Gastrocnemius medialis (tissue), 4 donors: ENCODE results near the gene KCNC4. TPM values are rescaled to one million over a fixed set of nuclear protein-coding genes. Genes with fewer than 3 reads are reported as not detected.

Source experiments
- ATAC-seq, 2 donors: fragments of 150-250 bp; one replicate each; pipeline ENCODE4 v1.9.1; 2016
- DNase-seq, 2 donors: peaks; one replicate each; pipeline ENCODE4 v3.0.0-alpha.2; 2019
- H3K27ac ChIP-seq, 4 donors: fragments of 200-600 bp; sonication (generic); 1 replicate in 1 of 4; 2 replicates in 3 of 4; pipeline ENCODE4 v1.5.1; 2016 to 2018; ENCODE audit warnings: mild to moderate bottlenecking in 2 of 4, moderate library complexity in 1 of 4
- H3K27me3 ChIP-seq, 3 donors: fragments of 200-600 bp; sonication (generic) in 2 of 3; 1 replicate in 1 of 3; 2 replicates in 2 of 3; pipeline versions ENCODE4 v1.5.1 to v1.6.0; 2016 to 2019; ENCODE audit warnings: mild to moderate bottlenecking in 1 of 3, moderate library complexity in 1 of 3
- H3K36me3 ChIP-seq, 2 donors: fragments of 200-600 bp; sonication (generic) in 1 of 2; one replicate each; pipeline ENCODE4 v1.5.1; 2017 to 2018
- H3K4me1 ChIP-seq, 2 donors: fragments of 200-600 bp; sonication (generic) in 1 of 2; one replicate each; pipeline ENCODE4 v1.5.1; 2016 to 2017; ENCODE audit warnings: mild to moderate bottlenecking in 2 of 2
- H3K4me3 ChIP-seq, 4 donors: fragments of 200-600 bp; sonication (generic) in 3 of 4; 1 replicate in 1 of 4; 2 replicates in 3 of 4; pipeline ENCODE4 v1.5.1; 2016 to 2019; ENCODE audit warnings: mild to moderate bottlenecking in 2 of 4
- H3K9me3 ChIP-seq, 3 donors: fragments of 200-600 bp; sonication (generic) in 2 of 3; 1 replicate in 1 of 3; 2 replicates in 2 of 3; pipeline ENCODE4 v1.5.1; 2016 to 2019
- POLR2A ChIP-seq, 2 donors: fragments of 450-650 bp; IDR thresholded peaks; one replicate each; pipeline ENCODE4 v1.6.1; 2017; ENCODE audit warnings: antibody characterized with exemption in 2 of 2, mild to moderate bottlenecking in 2 of 2, moderate library complexity in 2 of 2
- in situ Hi-C, 4 donors: fragments of 200-750 bp; cut with MboI; loops; one replicate each; pipeline versions ENCODE4 v1.15.0 to v1.8.0; 2017; ENCODE audit warnings: low sequenced_read_pairs in 4 of 4
- intact Hi-C: fragments of 100-400 bp; cut with DNase I; formaldehyde crosslinking; loops from one replicate; pipeline ENCODE4 v1.15.1; 2023; ENCODE audit warnings: low total_unique reads
- total RNA-seq, 4 donors: library from RNA; depleted of rRNA; stranded (reverse); fragments of >200 nt; gene quantifications; one replicate each; pipeline versions ENCODE4 v1.1.0 to v1.2.3, GENCODE V29; 2016
- TF ChIP-seq, protein P1 (sequence below), 5 experiments: fragments of 450-650 bp in 3 of 5; fragments of 200-600 bp in 2 of 5; sonication (generic) in 2 of 5; IDR thresholded peaks in 4 of 5; conservative IDR thresholded peaks in 1 of 5; 1 replicate in 4 of 5; 2 replicates in 1 of 5; pipeline ENCODE4 v1.5.1; 2016 to 2019; ENCODE audit warnings: antibody characterized with exemption in 5 of 5, mild to moderate bottlenecking in 3 of 5, moderate library complexity in 3 of 5

Gene KCNC4
- total RNA-seq, 4 donors from 2014 or later, result 3.1 to 9.1 (median 4.1) TPM

- intact Hi-C loops, result no loop called here
- Histone ChIP-seq H3K27me3 (peaks cover 0 to 5% (median 0%) of the 10 kb centered on the region in 3 donors), H3K27ac (no peak overlapping the region), H3K4me1 (peaks cover 0 to 4% of the 10 kb centered on the region in 2 donors), H3K36me3 (no peaks in the 10 kb centered on the region), H3K4me3 (no peak overlapping the region), H3K9me3 (no peaks in the 10 kb centered on the region)
- DNase-seq (no peak), ATAC-seq (no peak)
- TF ChIP-seq, protein P1, sequence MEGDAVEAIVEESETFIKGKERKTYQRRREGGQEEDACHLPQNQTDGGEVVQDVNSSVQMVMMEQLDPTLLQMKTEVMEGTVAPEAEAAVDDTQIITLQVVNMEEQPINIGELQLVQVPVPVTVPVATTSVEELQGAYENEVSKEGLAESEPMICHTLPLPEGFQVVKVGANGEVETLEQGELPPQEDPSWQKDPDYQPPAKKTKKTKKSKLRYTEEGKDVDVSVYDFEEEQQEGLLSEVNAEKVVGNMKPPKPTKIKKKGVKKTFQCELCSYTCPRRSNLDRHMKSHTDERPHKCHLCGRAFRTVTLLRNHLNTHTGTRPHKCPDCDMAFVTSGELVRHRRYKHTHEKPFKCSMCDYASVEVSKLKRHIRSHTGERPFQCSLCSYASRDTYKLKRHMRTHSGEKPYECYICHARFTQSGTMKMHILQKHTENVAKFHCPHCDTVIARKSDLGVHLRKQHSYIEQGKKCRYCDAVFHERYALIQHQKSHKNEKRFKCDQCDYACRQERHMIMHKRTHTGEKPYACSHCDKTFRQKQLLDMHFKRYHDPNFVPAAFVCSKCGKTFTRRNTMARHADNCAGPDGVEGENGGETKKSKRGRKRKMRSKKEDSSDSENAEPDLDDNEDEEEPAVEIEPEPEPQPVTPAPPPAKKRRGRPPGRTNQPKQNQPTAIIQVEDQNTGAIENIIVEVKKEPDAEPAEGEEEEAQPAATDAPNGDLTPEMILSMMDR (IDR thresholded peaks at IDR 0.05 in 4 of 5, conservative IDR thresholded peaks at IDR 0.05 in 1 of 5), result no peak
- TF ChIP-seq POLR2A (IDR thresholded peaks at IDR 0.05), result no peak
- in situ Hi-C loops, result no loop called here
Observed at GRCh38 chr1:110240476-110241210, 30.5 kb downstream of the KCNC4 start.

GRCh38 chr1:110241516-110241915 lies 31.4 kb downstream of the KCNC4 start:
- H3K9me3 ChIP-seq, result no peaks in the 10 kb centered on the region
- H3K27ac ChIP-seq, result no peak overlapping the region
- DNase-seq (no peak), ATAC-seq (no peak)
- TF ChIP-seq POLR2A (IDR thresholded peaks at IDR 0.05), result no peak
- TF ChIP-seq, protein P1 (IDR thresholded peaks at IDR 0.05 in 4 of 5, conservative IDR thresholded peaks at IDR 0.05 in 1 of 5), result no peak
- H3K27me3 ChIP-seq, result peaks cover 0 to 5% (median 0%) of the 10 kb centered on the region in 3 donors
- no peaks in the 10 kb centered on the region for H3K36me3 ChIP-seq
- H3K4me3 ChIP-seq, result no peak overlapping the region
- H3K4me1 ChIP-seq, result peaks cover 0 to 4% of the 10 kb centered on the region in 2 donors
- intact Hi-C loops (no loop called here), in situ Hi-C loops (no loop called here)

DNA sequence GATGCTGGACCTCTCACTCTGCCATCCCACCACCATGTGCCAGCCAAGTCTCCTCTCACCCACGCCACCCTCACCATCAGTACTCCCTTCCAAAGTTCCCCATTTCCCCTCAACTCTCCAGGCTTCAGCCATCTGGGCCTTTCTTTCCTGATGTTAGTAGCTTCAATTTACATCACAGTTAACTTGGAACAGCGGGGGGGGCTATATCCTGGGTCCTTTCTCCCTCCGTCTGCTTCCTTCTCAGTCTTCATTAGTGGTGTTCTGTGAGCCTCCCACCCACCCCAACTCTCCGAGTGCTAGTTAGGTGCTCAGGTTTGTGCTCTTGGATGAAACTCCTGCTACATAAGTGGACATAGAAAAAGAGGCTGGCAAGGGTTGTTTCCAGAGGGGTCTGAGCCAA lies 31.9 kb downstream of the KCNC4 start:
- no peaks in the 10 kb centered on the region for H3K9me3 ChIP-seq
- TF ChIP-seq, protein P1 (IDR thresholded peaks at IDR 0.05 in 4 of 5, conservative IDR thresholded peaks at IDR 0.05 in 1 of 5), result no peak
- TF ChIP-seq POLR2A (IDR thresholded peaks at IDR 0.05), result no peak
- H3K27ac ChIP-seq, result no peak overlapping the region
- no peak for DNase-seq
- ATAC-seq, result no peak
- no peaks in the 10 kb centered on the region for H3K36me3 ChIP-seq
- in situ Hi-C loops, result no loop called here
- intact Hi-C loops, result no loop called here
- H3K4me3 ChIP-seq, result no peak overlapping the region
- peaks cover 0 to 4% of the 10 kb centered on the region in 2 donors for H3K4me1 ChIP-seq
- H3K27me3 ChIP-seq, result peaks cover 0 to 5% (median 0%) of the 10 kb centered on the region in 3 donors

- intact Hi-C loops, result no loop called here
- in situ Hi-C loops, result no loop called here
Observed at GRCh38 chr1:110242731-110243130, 32.6 kb downstream of the KCNC4 start.

More at GRCh38 chr1:110242731-110243130, 32.6 kb downstream of the KCNC4 start:
- no peak for DNase-seq
- Histone ChIP-seq H3K4me3 (no peak overlapping the region), H3K27me3 (peaks cover 0 to 5% (median 0%) of the 10 kb centered on the region in 3 donors), H3K27ac (no peak overlapping the region), H3K9me3 (no peaks in the 10 kb centered on the region), H3K4me1 (peaks cover 0 to 4% of the 10 kb centered on the region in 2 donors), H3K36me3 (no peaks in the 10 kb centered on the region)
- ATAC-seq, result no peak
- TF ChIP-seq, protein P1 (IDR thresholded peaks at IDR 0.05 in 4 of 5, conservative IDR thresholded peaks at IDR 0.05 in 1 of 5), result no peak
- TF ChIP-seq POLR2A (IDR thresholded peaks at IDR 0.05), result no peak
